ENCODE results near the gene STAT5B.
"Not testable (repeated sequence)": the region's sequence is repeated elsewhere in the genome, so short reads cannot be mapped to it uniquely, and the experiment has no call there.

The STAT5B gene

GRCh38 chr17:42248351-42249179, 27.6 kb downstream of the STAT5B start:
- POLR2A ChIA-PET, result interaction anchor here (1.2 kb wide), 1 partner anchor 10 kb away, joined by 3 read pairs; no protein-coding TSS in a partner anchor
- TF ChIP-seq CTCF (IDR thresholded peaks at IDR 0.05; ENCODE audit: insufficient read depth, low read length, missing control alignments), result no peak

DNA sequence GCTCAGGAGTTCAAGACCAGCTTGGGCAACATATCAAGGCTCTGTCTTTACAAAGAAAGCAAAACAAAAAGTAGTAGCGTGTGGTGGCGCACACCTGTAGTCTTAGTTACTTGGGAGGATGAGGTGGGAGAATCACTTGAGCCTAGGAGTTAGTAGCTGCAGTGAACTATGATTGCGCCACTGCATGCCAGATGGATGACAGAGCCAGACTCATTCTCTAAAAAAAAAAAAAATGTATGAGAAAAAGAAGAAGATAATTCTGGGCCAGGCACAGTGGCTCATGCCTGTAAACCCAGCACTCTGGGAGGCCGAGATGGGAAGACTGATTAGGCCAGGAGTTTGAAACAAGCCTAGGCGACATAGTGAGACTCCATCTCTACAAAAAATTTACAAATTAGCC, 28.5 kb downstream of the STAT5B start:
- CTCF ChIA-PET, result interaction anchor here (0.8 to 3.2 kb wide), 6 partner anchors 20 to 279 kb away, joined by 3 to 17 read pairs (median 4); no protein-coding TSS in a partner anchor

More at GRCh38 chr17:42248351-42249179, 27.6 kb downstream of the STAT5B start:
- CTCF ChIA-PET, result interaction anchor here (0.8 to 3.2 kb wide), 5 partner anchors 19 to 270 kb away, joined by 3 to 17 read pairs (median 4); no protein-coding TSS in a partner anchor
- no peak overlapping the region for H3K4me3 ChIP-seq (ENCODE audit: low read depth, low read length)
- DNase-seq (ENCODE audit: low read depth, low spot score), result no peak

GRCh38 chr17:42246515-42246914, 29.7 kb downstream of the STAT5B start:
- ChIA-PET POLR2A (interaction anchor here (0.6 kb wide), 1 partner anchor 32 kb away, joined by 3 read pairs; no protein-coding TSS in a partner anchor), CTCF (interaction anchor here (1.0 to 3.2 kb wide), 3 partner anchors 11 to 281 kb away, joined by 3 to 17 read pairs (median 5); no protein-coding TSS in a partner anchor)
- no peak overlapping the region for H3K4me3 ChIP-seq (ENCODE audit: low read depth, low read length)
- TF ChIP-seq CTCF (IDR thresholded peaks at IDR 0.05; ENCODE audit: insufficient read depth, low read length, missing control alignments), result no peak
- DNase-seq (ENCODE audit: low read depth, low spot score), result no peak

More for the DNA sequence above, 28.5 kb downstream of the STAT5B start:
- DNase-seq (ENCODE audit: low read depth, low spot score), result peak; percentile 38
- POLR2A ChIA-PET, result interaction anchor here (1.2 kb wide), 1 partner anchor 11 kb away, joined by 3 read pairs; no protein-coding TSS in a partner anchor
- no peak overlapping the region for H3K4me3 ChIP-seq (ENCODE audit: low read depth, low read length)
- TF ChIP-seq CTCF (IDR thresholded peaks at IDR 0.05; ENCODE audit: insufficient read depth, low read length, missing control alignments), result no peak

DNA sequence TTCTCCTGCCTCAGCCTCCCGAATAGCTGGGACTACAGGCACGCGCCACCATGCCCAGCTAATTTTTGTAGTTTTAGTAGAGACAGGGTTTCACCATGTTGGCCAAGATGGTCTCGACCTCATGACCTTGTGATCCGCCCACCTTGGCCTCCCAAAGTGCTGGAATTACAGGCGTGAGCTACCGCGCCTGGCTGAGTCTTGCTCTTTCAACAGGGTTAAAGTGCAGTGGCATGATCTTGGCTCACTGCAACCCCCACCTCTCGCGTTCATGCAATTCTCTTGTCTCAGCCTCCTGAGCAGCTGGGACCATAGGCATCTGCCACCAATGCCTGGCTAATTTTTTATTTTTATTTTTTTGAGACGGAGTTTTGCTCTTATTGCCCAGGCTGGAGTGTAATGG, 31.0 kb downstream of the STAT5B start:
- CTCF ChIA-PET; DNase-seq (ENCODE audit: low read depth, low spot score); H3K4me3 ChIP-seq (ENCODE audit: low read depth, low read length); POLR2A ChIA-PET: not testable (repeated sequence)

GRCh38 chr17:42244116-42244515, 32.1 kb downstream of the STAT5B start:
- POLR2A ChIA-PET; DNase-seq (ENCODE audit: low read depth, low spot score); H3K4me3 ChIP-seq (ENCODE audit: low read depth, low read length): not testable (repeated sequence)
- CTCF ChIA-PET, result interaction anchor here (0.8 to 1.0 kb wide), 2 partner anchors 10 to 59 kb away, joined by 3 read pairs; partner anchors contain the start of gene HCRT

DNA sequence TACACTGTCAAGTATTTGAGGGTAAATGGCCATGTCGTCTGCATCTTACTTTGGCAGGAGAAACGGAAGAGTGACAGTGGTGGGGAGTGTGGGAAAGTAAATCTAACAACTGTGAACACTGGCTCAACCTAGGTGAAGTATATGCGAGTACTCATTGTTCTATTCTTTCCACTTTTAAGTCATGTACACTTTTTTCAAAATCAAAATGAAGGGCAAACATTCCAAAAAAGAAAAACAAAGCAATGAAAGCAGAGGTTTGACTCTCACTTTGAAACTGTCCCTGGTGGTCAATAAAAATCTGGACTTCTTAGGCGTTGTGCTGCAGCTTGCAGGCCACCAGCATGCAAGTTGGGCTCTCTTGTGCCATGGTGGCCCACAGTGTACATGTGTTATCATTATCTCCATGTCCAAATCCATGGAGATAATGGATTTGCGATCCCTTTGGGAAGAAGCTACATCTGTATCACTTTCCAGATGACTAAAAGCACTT, 32.7 kb downstream of the STAT5B start:
- ChIA-PET POLR2A (no interaction called here), CTCF (interaction anchor here (1.0 kb wide), 1 partner anchor 59 kb away, joined by 3 read pairs; the partner anchor contains the start of gene HCRT)
- TF ChIP-seq CTCF (IDR thresholded peaks at IDR 0.05; ENCODE audit: insufficient read depth, low read length, missing control alignments), result no peak
- DNase-seq (ENCODE audit: low read depth, low spot score), result no peak
- no peak overlapping the region for H3K4me3 ChIP-seq (ENCODE audit: low read depth, low read length)

- POLR2A ChIA-PET, result no interaction called here
- DNase-seq (ENCODE audit: low read depth, low spot score), result no peak
- TF ChIP-seq CTCF (IDR thresholded peaks at IDR 0.05; ENCODE audit: insufficient read depth, low read length, missing control alignments), result no peak
- CTCF ChIA-PET, result no interaction called here
- no peak overlapping the region for H3K4me3 ChIP-seq (ENCODE audit: low read depth, low read length)
Measured at GRCh38 chr17:42241871-42242270, 34.3 kb downstream of the STAT5B start.

- CTCF ChIA-PET, result interaction anchor here (1.4 kb wide), 1 partner anchor 19 kb away, joined by 4 read pairs; no protein-coding TSS in a partner anchor
- H3K4me3 ChIP-seq (ENCODE audit: low read depth, low read length); POLR2A ChIA-PET; DNase-seq (ENCODE audit: low read depth, low spot score): not testable (repeated sequence)
Measured at GRCh38 chr17:42240863-42241262, 35.3 kb downstream of the STAT5B start.
